H9 (cell line): ENCODE data around the gene ABCC4. TPM values are rescaled to one million over a fixed set of nuclear protein-coding genes. Genes with fewer than 3 reads are reported as not detected.

Experiments
- DNase-seq: peaks from one replicate; pipeline ENCODE4 v3.0.0-alpha.2; 2017
- H2AFZ ChIP-seq: one replicate; pipeline ENCODE4 v1.6.1; 2013; ENCODE audit warnings: mild to moderate bottlenecking, low read length, control low read depth, moderate library complexity
- H2AK5ac ChIP-seq: 2 replicates; pipeline ENCODE4 v1.6.1; 2013; ENCODE audit warnings: low read length, control low read depth, mixed read lengths; ENCODE audit not compliant: insufficient read length
- H2BK120ac ChIP-seq: one replicate; pipeline ENCODE4 v1.6.1; 2013; ENCODE audit warnings: low read depth, mild to moderate bottlenecking, low read length, control low read depth, inconsistent platforms; ENCODE audit not compliant: poor library complexity, severe bottlenecking
- H2BK12ac ChIP-seq: 2 replicates; pipeline ENCODE4 v1.6.1; 2013; ENCODE audit warnings: low read length, control low read depth, mixed read lengths, low read depth; ENCODE audit not compliant: insufficient read length
- H2BK15ac ChIP-seq: 2 replicates; pipeline ENCODE4 v1.6.1; 2013; ENCODE audit warnings: low read depth, low read length, control low read depth
- H2BK20ac ChIP-seq: one replicate; pipeline ENCODE4 v1.6.1; 2013; ENCODE audit warnings: low read depth, mild to moderate bottlenecking, low read length, control low read depth, inconsistent platforms; ENCODE audit not compliant: poor library complexity, severe bottlenecking
- H2BK5ac ChIP-seq: 2 replicates; pipeline ENCODE4 v1.6.1; 2013; ENCODE audit warnings: low read length, control low read depth, mixed read lengths; ENCODE audit not compliant: insufficient read length
- H3K14ac ChIP-seq: 2 replicates; pipeline ENCODE4 v1.6.1; 2013; ENCODE audit warnings: low read length, control low read depth; ENCODE audit not compliant: insufficient read depth
- H3K18ac ChIP-seq: 2 replicates; pipeline ENCODE4 v1.6.1; 2013; ENCODE audit warnings: low read depth, mild to moderate bottlenecking, mixed read lengths, low read length, control low read depth; ENCODE audit not compliant: insufficient read length
- H3K23ac ChIP-seq: 2 replicates; pipeline ENCODE4 v1.6.1; 2013; ENCODE audit warnings: low read length, control low read depth, mixed read lengths, low read depth; ENCODE audit not compliant: insufficient read length
- H3K23me2 ChIP-seq: 2 replicates; pipeline ENCODE4 v1.6.1; 2013; ENCODE audit warnings: low read depth, mild to moderate bottlenecking, mixed read lengths, low read length, control low read depth; ENCODE audit not compliant: insufficient read length, poor library complexity, severe bottlenecking
- H3K27ac ChIP-seq: 2 replicates; pipeline ENCODE4 v1.5.1; 2013; ENCODE audit warnings: low read length, control low read depth, mixed read lengths, low read depth; ENCODE audit not compliant: insufficient read length
- H3K27me3 ChIP-seq: 2 replicates; pipeline ENCODE4 v1.6.1; 2013; ENCODE audit warnings: low read length, control low read depth, inconsistent platforms; ENCODE audit not compliant: insufficient read depth
- H3K4ac ChIP-seq: 2 replicates; pipeline ENCODE4 v1.6.1; 2013; ENCODE audit warnings: low read depth, mild to moderate bottlenecking, control low read depth, inconsistent platforms, low read length, moderate library complexity
- H3K4me1 ChIP-seq: 2 replicates; pipeline ENCODE4 v1.6.1; 2013; ENCODE audit warnings: low read length, control low read depth, inconsistent platforms; ENCODE audit not compliant: insufficient read depth
- H3K4me2 ChIP-seq: 2 replicates; pipeline ENCODE4 v1.6.1; 2013; ENCODE audit warnings: low read length, control low read depth, mixed read lengths; ENCODE audit not compliant: insufficient read length, insufficient read depth
- H3K56ac ChIP-seq: 2 replicates; pipeline ENCODE4 v1.6.1; 2013; ENCODE audit warnings: low read depth, mild to moderate bottlenecking, mixed read lengths, low read length, control low read depth; ENCODE audit not compliant: insufficient read length
- H3K79me1 ChIP-seq: 2 replicates; pipeline ENCODE4 v1.6.1; 2013; ENCODE audit warnings: low read depth, mild to moderate bottlenecking, moderate library complexity, low read length, control low read depth, inconsistent platforms; ENCODE audit not compliant: insufficient read depth, poor library complexity, severe bottlenecking
- H3K79me2 ChIP-seq: 2 replicates; pipeline ENCODE4 v1.6.1; 2013; ENCODE audit warnings: low read length, control low read depth, inconsistent platforms; ENCODE audit not compliant: insufficient read depth
- H3K9ac ChIP-seq: 2 replicates; pipeline ENCODE4 v1.6.1; 2013; ENCODE audit warnings: low read length, control low read depth, mixed read lengths; ENCODE audit not compliant: insufficient read length; ENCODE audit errors: extremely low read depth
- H3K9me3 ChIP-seq: one replicate; pipeline ENCODE4 v1.6.1; 2013; ENCODE audit warnings: low read depth, low read length, inconsistent platforms; ENCODE audit not compliant: control insufficient read depth
- H3T11ph ChIP-seq: one replicate; pipeline ENCODE4 v1.6.1; 2013; ENCODE audit warnings: mild to moderate bottlenecking, low read length, control low read depth, inconsistent platforms
- H4K20me1 ChIP-seq: one replicate; pipeline ENCODE4 v1.6.1; 2013; ENCODE audit not compliant: control insufficient read depth, insufficient read length, insufficient read depth
- H4K5ac ChIP-seq: 2 replicates; pipeline ENCODE4 v1.6.1; 2013; ENCODE audit warnings: low read depth, mild to moderate bottlenecking, mixed read lengths, low read length, control low read depth; ENCODE audit not compliant: insufficient read length
- H4K8ac ChIP-seq: replicated peaks from 2 replicates; pipeline ENCODE4 v1.6.1; 2013; ENCODE audit warnings: low read length, control low read depth, mixed read lengths, low read depth; ENCODE audit not compliant: insufficient read length
- H4K91ac ChIP-seq: 2 replicates; pipeline ENCODE4 v1.6.1; 2013; ENCODE audit warnings: low read depth, mild to moderate bottlenecking, moderate library complexity, mixed read lengths, low read length, control low read depth; ENCODE audit not compliant: insufficient read length
- H3K27ac Mint-ChIP-seq, 3 experiments: 2 replicates in 2 of 3; 3 replicates in 1 of 3; pipeline ENCODE4 v1.8.0; 2020 to 2021; ENCODE audit warnings: mixed read lengths in 3 of 3, mild to moderate bottlenecking in 1 of 3, moderate library complexity in 1 of 3
- H3K27me3 Mint-ChIP-seq: 2 replicates; pipeline ENCODE4 v1.8.0; 2021; ENCODE audit warnings: low read depth, mild to moderate bottlenecking, moderate library complexity, mixed read lengths
- H3K36me3 Mint-ChIP-seq, 3 experiments: 2 replicates in 2 of 3; 3 replicates in 1 of 3; pipeline ENCODE4 v1.8.0; 2020 to 2021; ENCODE audit warnings: low read depth in 3 of 3, mixed read lengths in 3 of 3; ENCODE audit not compliant: insufficient read depth in 1 of 3
- H3K4me1 Mint-ChIP-seq, 2 experiments: 2 replicates each; pipeline ENCODE4 v1.8.0; 2020; ENCODE audit warnings: mixed read lengths in 2 of 2
- H3K4me3 Mint-ChIP-seq, 2 experiments: 2 replicates in 1 of 2; 3 replicates in 1 of 2; pipeline ENCODE4 v1.8.0; 2020 to 2021; ENCODE audit warnings: mild to moderate bottlenecking in 2 of 2, mixed read lengths in 2 of 2, moderate library complexity in 1 of 2
- H3K9me3 Mint-ChIP-seq, 2 experiments: 2 replicates in 1 of 2; 3 replicates in 1 of 2; pipeline ENCODE4 v1.8.0; 2020; ENCODE audit warnings: mild to moderate bottlenecking in 2 of 2, mixed read lengths in 2 of 2, moderate library complexity in 1 of 2
- CTCF ChIP-seq: fragments of 200-600 bp; sonication (generic); conservative IDR thresholded peaks from 3 replicates; pipeline ENCODE4 v1.8.0; 2021; ENCODE audit warnings: antibody characterized with exemption, mild to moderate bottlenecking
- WGBS: extraction: QIAGEN DNeasy Blood & Tissue Kit; methylation state at CpG from one replicate; pipeline ENCODE4 v1.1.7; 2013; ENCODE audit warnings: missing lambda C conversion rate, low lambda C conversion rate, mixed read lengths; ENCODE audit not compliant: insufficient read length; ENCODE audit errors: extremely low coverage; 5-methylcytosine and 5-hydroxymethylcytosine counted together
- total RNA-seq: library from RNA; stranded (reverse); gene quantifications from 2 replicates; pipeline ENCODE4 v1.2.1, GENCODE V29; 2021

ABCC4 gene
- total RNA-seq, 1 experiment from 2014 or later, result 5.9 TPM

- Histone ChIP-seq H4K91ac (no peak overlapping the region), H2BK15ac (no peak overlapping the region), H3T11ph (no peak overlapping the region), H3K4ac (no peak overlapping the region), H2AFZ (no peak overlapping the region), H3K27ac (no peak overlapping the region), H3K4me1 (no peaks in the 10 kb centered on the region), H2BK20ac (no peak overlapping the region), H3K4me2 (no peak overlapping the region), H3K9me3 (no peaks in the 10 kb centered on the region), H3K56ac (no peak overlapping the region), H2BK120ac (no peak overlapping the region), H3K23ac (no peak overlapping the region), H2BK12ac (no peak overlapping the region), H3K27me3 (no peaks in the 10 kb centered on the region), H3K9ac (no peak overlapping the region), H3K18ac (no peak overlapping the region), H4K8ac (no peak overlapping the region), H3K23me2 (no peaks in the 10 kb centered on the region), H3K79me1 (no peaks in the 10 kb centered on the region), H2BK5ac (no peak overlapping the region), H4K20me1 (no peaks in the 10 kb centered on the region), H2AK5ac (no peak overlapping the region), H3K79me2 (no peaks in the 10 kb centered on the region), H4K5ac (no peak overlapping the region), H3K14ac (no peak overlapping the region)
- DNase-seq, result no peak
- no peaks in the 10 kb centered on the region for H3K9me3 Mint-ChIP-seq
- no peak for TF ChIP-seq CTCF
- H3K4me1 Mint-ChIP-seq, result peaks cover 9 to 12% of the 10 kb centered on the region in 2 experiments; a peak in 3 of 4 replicates
- no peaks in the 10 kb centered on the region for H3K27me3 Mint-ChIP-seq
- WGBS, result no CpG with 5 or more reads among the region's 2 CpGs
- H3K4me3 Mint-ChIP-seq, result no peak overlapping the region
- H3K27ac Mint-ChIP-seq, result no peak overlapping the region
- peaks cover 0 to 2% (median 0%) of the 10 kb centered on the region in 3 experiments; a peak in 1 of 7 replicates for H3K36me3 Mint-ChIP-seq
Observed at GRCh38 chr13:95234242-95234641, 67.0 kb downstream of the ABCC4 start.
